Stimulated activated CD8-positive, alpha-beta memory T cell treated with anti-CD3 and anti-CD28 coated beads, Interleukin-4, amount 100 ng/mL, for 4 hours (primary cell): ENCODE results near the gene PHPT1.
"Not testable (repeated sequence)": the region's sequence is repeated elsewhere in the genome, so short reads cannot be mapped to it uniquely, and the experiment has no call there.

Experiments
- DNase-seq, 2 donors: peaks; one replicate each; pipeline ENCODE4 v3.0.0-alpha.2; 2020; ENCODE audit warnings: low read depth in 2 of 2, low spot score in 1 of 2

PHPT1 gene

DNA sequence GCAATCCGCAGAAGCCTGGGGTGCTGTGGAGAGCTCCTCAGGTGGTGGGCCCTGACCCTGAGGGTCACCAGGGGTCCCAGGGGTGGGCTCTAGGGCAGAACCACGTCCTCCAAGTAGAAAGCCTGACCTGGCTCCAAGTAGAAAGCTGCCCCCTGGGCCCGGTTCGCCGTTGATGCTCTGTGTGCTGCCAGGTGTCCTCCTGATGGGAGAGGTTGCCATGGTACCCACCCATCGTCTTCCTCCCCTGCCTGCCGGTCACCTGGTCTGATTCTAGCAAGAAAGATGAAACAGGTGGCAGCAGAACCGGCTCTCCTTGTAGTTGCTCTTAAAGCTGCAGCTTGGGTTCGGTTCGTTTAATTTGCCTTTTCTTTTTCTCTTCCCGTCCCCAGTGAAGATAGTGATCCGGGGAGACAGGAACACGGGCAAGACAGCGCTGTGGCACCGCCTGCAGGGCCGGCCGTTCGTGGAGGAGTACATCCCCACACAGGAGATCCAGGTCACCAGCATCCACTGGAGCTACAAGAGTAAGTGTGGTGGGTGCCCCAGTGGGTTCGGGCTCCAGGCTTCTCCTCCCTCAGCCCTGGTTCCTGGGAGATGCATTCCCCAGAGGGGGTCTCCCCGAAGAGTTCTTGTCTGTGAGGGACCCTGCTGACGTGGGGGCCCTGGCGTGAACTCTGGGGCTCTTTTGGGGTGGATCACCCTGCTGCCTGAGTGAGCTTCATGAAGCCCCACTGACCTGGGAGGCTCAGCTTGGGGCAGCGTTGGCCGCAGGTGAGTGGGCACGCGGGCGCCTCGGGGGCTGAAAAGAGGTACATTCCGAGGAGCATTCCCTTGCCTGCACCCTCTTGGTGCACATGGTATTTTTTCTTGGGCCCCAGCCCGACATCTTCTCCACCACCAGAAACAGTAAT, 25.8 kb upstream of the PHPT1 start:
- DNase-seq: no peak

DNA sequence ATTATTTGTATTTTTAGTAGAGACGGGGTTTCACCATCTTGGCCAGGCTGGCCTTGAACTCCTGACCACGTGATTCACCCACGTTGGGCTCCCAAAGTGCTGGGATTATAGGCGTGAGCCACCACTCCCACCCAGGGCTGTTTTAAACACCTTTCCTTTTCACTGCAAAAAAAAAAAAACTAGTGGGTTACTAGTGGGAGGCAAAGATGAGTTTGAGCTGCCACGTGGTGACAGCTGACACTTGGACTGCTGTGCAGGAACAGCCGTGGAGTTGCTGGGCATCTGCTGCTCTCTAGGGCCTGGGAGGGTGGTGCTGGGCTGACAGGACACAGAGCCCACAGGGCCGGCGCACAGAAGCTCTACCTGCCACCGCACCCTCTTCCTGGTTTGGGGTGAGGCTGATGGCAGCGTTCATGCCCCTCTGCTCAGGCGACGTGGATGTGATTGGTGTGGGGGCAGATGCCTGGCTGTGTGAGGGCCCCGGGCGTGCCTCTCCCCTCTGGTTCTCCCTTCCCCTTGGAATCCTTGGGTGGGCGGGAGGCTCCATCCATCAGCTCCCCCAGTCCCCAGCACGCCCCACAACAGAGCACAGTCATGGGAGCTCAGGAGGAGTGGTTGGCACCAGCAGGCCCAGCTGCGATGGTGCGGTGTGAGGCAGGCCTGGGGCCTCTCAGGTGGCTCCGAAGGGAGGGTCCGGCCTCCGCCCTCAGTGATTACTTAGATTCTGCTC, 24.5 kb upstream of the PHPT1 start:
- no peak for DNase-seq

DNA sequence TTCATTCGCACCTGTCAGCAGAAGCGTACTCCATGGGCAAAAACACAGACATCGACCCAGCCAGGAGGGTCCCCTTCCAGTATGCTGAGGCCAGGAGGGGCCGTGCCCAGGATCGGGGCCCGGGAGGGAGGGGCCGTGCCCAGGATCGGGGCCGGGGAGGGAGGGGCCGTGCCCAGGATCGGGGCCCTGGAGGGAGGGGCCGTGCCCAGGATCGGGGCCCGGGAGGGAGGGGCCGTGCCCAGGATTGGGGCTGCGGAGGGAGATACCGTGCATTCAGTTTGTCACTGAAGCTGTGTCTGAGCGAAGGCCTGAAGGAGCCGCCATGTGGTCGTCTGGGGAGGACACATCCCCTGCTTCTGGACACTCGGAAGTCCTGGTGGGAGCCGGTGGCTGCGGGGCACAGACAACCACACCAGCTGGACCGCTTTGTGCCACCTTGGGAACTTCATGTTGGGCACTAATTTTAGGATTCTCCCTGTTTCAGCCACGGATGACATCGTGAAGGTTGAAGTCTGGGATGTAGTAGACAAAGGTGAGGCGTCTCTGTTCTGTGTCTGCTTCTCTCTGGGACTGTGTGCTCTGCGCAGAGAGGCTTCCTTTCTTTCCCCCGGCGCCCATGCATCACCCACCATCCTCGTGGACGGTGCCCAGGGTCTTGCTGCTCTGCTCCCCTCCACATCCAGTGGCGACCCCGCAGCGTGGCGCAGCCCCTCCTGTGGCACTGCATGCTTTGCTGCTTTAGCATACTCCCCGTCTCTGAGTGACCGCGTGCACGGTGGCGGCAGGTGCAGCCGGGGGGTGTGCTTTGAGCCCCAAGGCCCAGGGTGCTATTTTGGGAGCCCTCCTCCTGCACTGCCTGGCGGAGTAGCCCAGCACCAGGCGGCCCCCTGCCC, 23.7 kb upstream of the PHPT1 start:
- DNase-seq: no peak

DNA sequence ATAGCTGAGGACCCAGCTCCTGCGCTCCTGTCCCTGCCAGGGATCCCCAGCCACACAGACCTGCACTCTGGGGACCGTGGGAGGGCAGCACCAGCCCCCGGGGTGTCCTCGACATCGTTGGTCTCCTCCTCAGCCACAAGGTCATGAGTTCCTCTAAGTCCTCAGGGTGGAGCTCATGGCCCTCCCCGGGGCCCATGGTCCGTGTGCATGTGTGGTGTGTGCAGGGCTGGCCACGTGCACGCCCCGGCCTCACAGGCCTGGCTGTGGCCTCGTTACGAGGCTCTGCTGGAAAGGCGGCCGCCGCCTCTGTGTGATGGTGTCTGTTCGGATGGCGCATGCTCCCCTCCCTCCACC, 23.0 kb upstream of the PHPT1 start:
- no peak for DNase-seq

DNA sequence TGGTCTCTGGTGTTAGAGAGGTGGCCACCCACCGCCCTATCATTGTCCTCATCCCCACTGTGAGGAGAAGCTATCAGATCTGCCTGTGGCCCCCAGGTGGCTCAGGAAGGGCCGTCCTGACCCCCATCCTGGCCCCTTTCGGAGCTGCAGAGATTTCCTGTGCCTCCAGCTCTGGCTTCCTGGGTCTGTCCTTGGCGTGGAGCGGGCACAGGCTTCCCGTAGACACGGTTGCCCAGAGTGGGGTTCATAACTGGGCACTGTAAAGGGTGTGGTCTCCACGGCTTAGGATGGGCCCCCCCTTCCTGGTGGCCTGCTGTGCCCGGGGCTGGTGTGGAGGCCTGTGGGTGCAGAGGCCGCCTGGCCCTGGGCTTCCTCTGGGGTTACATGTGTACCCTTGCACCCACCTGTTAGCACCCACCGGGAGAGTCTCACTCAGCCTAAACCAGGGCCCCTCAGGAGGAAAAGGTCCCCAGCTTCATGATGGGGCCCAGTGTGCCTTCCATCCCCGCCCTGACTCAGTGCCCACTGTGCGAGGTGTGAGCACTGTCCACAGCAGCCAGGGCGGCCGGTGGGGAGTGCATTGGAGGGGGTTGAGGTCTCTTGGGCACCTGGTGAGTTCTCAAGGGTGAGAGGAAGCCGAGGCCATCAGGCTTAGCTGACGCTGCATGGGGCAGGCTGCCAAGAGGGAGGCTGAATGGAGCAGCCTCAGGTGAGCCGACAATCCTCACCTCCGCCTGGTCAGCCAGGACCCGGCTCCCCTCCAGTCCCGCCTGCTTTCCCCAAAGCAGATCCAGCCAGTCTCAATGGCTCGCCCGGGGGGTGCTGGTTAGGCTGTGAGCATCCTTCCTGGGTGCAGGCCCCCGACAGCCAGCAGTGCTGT, 22.3 kb upstream of the PHPT1 start:
- DNase-seq: no peak

DNA sequence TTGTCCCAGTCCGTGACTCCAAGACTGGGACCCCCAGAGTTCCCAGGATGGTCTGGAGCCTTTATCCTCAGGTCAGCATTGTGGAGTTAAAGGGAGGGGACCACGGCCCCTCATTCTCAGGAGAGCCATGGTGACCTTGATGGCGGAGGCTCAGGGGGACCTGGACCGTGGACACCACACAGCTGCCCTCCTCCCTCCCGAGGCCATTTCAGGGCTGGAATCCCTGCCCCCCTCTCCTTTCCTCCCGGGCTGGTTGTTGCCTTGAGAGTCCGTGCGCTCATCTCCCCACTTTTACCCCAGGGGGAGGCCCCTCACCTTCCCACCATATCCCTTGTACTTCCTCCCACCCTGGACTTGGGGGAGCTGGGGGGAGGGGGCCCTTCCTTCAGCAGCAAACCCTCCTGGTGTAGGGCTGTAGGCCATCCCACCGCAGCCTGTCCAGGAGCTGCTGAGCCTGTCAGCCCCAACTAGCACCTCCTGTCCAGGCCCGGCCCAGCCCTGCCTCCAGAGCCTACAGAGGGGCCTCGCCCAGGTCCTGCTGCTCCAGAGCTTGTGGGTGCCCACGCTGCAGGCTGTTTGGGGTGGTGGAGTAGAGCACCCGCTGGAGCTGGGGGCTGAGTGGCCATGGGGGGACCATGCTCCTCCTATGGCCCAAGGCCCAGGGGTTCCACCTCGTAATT, 21.3 kb upstream of the PHPT1 start:
- DNase-seq: no peak

DNA sequence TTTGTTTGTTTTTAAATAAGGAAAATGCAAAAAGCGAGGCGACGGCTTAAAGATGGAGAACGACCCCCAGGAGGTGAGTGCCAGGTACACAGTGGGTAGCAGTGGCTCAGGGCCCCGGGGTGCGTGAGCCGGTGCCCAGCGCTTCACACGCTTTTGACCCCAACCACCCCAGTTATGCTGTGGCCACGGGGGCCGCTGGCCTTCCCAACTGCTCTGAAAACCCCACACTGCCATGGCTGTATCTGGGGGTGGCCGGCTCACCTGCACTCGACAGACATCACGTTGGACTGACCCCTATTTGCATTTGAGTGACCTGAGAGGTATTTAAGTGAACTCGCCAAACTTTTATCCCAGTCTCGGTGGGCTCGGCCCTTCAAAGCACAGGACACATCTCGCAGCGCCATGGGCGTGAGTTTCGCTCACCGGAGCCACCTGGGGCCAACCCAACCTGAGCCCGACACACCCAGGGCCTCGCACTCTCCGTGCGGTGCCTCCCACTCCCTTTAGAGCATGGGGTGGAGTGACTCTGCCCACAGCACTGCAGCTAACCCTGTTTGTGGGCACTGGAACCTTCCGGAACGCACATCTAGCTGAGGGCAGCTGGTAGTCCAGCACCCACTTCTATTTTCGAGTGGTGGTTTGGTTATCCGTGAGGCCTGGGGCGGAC, 20.6 kb upstream of the PHPT1 start:
- no peak for DNase-seq

DNA sequence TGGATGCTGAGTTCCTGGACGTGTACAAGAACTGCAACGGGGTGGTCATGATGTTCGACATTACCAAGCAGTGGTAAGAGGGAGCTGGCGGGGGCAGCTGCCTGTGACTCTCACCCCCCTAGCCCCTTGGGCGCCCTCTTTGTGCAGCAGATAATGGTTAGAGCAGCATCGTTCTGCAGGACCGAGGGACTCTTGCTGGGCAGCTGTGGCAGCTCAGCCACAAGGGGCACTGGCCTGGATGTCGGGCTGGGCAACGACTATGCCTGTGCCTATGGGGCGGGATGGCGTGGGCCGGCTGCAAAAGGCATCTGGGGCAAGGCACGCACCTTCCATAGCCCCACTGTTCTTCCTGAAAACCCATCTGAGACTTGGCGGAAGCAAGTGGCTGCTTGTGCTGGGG, 19.8 kb upstream of the PHPT1 start:
- no peak for DNase-seq

DNA sequence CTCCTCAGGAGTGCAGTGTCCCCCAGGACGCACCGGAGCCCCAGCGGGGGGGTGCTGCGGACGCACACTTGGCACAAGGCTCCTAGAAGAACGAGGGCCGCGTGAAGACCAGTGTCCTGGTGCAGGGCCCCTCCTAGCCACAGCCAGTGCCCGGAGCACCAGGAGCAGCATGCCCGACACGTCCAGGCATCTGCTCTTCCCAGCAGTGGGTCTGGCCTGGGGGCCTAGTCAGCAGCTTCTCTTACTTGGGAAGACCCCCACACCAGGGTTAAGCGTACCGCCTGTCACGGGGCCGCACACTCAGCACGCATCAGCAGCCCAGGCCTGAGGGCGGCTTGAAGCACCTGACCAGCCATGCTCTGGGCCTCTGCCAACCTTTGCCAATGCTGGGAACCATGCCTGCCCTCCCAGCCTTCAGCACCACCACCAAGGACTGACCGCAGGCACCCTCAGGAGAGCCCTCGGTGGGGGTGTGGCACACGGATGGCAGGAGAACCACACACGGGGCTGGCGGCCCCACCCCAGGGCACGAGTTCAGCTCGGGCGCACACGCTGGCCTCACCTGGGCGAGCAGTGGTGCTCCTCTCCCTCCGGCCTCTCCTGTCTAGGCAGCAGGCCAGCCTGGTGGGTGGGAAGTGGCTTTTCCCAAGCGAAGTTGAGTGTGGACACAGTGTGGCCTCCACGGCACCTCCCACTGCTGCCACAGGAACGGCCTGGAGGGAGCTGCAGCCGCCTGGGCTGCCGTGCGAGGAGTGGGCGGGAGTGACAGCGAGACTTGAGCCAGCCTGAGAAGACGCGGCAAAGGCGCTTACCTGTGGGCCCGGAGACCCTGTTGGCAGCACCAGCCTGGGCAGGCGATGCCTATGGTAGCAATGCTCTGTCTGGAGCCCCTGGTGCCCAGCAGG, 19.0 kb upstream of the PHPT1 start:
- no peak for DNase-seq

DNA sequence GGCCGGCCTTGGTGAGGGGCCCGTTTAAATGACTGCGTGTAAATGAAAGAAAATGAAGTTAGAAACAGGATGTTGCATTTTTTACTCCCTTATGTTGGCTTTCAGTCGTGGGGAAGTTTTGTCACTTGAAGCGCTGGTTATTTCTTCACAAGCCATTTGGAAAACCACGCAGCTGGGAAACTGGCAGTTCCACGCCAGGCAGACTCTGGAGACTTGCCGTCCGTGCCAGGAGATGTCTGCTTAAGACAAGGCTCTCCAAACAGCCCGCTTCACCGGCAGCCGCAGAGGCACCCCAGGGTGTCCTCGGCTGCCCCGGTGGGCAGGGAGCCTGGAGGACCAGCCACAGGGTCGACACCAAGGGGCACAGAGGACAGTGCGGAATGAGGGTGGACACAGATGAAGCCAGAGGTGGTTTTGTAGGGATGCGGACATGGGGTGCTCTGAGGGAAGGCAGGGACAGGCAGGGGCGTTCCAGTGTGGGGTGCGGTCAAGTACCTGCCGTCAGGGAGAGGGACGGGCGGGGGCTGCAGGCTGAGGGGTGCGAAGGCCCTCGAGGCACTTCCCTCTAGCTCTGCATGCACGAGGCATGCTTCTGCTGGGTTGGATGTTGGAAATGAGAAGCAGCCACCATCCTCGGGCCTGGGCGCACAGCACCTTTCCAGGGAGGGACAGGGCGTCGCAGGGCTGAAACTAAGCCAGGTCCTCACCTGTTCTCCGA, 18.0 kb upstream of the PHPT1 start:
- DNase-seq: no peak

DNA sequence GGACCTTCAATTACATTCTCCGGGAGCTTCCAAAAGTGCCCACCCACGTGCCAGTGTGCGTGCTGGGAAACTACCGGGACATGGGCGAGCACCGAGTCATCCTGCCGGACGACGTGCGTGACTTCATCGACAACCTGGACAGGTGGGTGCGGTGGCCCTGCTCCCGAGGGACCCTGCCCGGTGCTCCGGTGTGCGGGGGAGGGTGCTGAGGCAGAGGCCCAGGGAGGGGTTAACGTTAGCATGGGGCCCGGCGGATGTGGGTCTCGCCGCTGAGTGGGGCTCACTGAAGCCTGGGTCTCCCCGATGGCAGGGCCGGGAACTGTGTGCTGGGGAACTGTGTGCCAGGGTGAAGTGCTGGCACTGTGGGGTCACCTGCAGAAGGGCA, 17.5 kb upstream of the PHPT1 start:
- no peak for DNase-seq

DNA sequence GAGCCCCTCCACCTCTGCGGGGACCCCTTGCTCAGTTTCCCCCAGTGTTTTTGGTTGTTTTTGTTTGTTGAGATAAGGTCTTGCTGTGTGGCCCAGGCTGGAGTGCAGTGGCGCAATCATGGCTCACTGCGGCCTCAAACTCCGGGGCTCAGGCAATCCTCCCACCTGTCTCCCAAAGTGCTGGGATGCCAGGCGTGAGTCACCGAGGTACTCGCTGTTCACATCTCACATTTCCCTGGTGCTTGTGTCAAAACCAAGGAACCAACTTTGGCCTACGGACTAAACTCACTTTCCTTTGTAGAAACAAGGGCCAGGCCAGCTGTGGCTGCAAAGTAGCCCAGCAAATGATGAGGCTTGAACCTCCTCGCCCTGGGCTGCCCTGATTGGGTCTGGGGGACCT, 16.6 kb upstream of the PHPT1 start:
- no peak for DNase-seq

DNA sequence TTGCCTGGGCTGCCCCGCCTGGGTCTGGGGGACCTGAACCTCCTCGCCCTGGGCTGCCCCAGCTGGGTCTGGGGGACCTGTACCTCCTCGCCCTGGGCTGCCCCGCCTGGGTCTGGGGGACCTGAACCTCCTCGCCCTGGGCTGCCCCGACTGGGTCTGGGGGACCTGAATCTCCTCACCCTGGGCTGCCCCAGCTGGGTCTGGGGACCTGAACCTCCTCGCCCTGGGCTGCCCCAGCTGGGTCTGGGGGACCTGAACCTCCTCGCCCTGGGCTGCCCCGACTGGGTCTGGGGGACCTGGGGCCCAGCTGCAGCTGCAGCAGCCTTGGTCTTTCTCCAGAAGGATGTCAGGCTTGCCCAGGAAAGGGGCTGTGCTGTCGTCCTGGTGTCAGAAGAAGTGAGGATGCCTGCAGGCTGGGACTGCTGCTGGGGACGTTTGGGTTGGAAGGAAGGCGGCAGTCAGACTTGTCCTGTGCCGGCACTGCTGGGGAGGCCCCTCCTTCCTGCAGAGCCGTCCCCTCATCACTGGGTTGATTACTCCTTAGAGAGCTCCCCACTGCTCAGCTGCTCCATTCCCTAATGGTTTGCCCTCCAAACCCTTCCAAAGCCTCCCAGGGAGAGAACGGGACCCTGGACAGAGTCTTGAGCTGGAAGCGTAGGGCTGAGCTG, 15.7 kb upstream of the PHPT1 start:
- not testable (repeated sequence) for DNase-seq

DNA sequence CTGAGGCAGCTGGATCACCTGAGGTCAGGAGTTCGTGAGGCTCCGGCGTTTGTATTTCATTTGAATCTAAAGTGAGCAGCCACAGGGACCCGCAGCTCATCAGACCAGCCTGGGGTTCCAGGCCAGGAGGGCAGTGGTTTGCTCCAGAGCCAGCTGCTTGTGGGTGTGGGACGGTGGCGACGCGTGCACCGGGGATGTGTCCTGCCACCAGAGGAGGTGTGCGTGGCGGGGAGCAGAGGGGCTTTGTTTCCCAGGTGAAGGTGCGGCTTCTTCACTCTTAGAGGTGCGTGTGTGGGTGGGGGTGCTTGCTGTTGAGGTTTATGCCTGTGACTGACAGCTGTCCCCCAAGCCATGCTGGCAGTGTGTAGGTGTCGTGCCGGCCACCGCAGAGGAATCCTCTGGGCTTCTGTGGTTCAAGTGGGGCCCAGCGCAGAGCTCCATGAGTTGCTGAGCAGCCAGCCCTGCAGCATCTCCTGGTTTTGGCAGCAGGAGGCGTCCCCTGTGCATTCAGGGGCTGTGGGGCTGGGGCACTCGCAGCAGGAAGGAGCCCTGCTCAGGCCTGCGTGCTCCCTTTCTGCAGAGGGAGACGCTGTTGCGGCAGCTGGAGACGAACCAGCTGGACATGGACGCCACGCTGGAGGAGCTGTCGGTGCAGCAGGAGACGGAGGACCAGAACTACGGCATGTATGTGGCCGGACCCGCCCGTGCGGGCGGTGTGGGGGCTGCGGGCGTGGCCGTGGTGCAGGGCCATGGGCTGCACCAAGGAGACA, 13.9 kb upstream of the PHPT1 start:
- DNase-seq: no peak

DNA sequence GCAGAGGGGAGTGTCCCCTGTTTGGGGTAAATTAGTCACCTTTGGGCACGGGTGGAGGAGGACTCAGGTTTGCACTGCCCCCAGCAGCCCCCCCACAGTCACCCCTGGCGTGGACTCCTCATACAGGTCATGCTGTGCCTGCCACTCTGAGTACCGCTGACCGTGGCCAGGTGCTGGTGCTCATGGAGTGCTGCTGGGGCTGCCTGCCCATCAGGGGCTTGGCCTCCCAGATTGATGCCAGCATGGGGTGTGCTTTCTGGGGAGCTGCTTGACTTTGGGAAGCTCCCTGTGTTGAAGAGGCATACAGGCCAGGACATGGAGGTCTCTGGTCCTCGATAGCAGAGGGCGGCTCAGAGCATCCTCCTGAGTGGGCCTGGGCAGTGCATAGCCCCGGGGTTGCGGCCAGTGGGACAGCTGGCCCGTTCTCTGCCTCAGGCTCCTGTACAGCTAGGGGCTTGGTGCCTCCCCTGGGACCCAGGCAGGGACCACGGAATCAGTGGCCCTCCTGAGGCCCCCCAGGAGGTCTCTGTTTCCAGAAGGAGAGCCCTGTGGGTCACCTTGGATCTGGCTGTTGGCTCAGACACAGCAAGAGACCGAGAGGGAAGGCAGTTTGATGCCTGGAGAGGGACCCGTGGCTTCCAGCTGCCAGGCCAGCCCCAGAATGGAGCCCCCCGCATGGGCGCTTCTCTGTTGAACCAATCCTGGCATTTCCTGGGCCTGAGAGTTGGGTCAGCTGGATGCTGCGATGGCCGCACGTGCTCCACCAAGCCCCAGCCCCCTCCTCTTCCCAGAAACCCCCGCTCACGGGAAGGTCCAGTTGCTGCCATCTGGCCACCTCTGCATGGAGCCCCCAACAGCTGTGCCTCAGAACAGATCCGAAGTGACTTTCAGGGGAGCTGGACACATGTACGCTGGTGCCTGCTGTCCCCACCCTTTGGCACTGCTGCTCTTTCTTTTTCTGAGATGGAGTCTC, 13.0 kb upstream of the PHPT1 start:
- no peak for DNase-seq
